GM23248 (cell line): ENCODE data around the gene FAM76A. TPM values are rescaled to one million over a fixed set of nuclear protein-coding genes. Genes with fewer than 3 reads are reported as not detected.
"Not testable (repeated sequence)": the region's sequence is repeated elsewhere in the genome, so short reads cannot be mapped to it uniquely, and the experiment has no call there.

Experiments used
- DNase-seq: peaks from one replicate; pipeline ENCODE4 v3.0.0-alpha.2; 2015
- H2AFZ ChIP-seq: fragments of 200-600 bp; sonication (generic); 2 replicates; pipeline ENCODE4 v1.6.1; 2016; ENCODE audit warnings: antibody characterized with exemption
- H3F3A ChIP-seq: fragments of 200-600 bp; sonication (generic); 2 replicates; pipeline ENCODE4 v1.6.1; 2016; ENCODE audit warnings: mild to moderate bottlenecking, antibody characterized with exemption, mixed run types; ENCODE audit not compliant: insufficient read depth
- H3K27ac ChIP-seq: fragments of 200-600 bp; sonication (generic); 2 replicates; pipeline ENCODE4 v1.5.1; 2016; ENCODE audit warnings: mild to moderate bottlenecking
- H3K27me3 ChIP-seq: fragments of 200-600 bp; sonication (generic); replicated peaks from 2 replicates; pipeline ENCODE4 v1.6.1; 2016; ENCODE audit warnings: mild to moderate bottlenecking; ENCODE audit not compliant: insufficient read depth
- H3K36me3 ChIP-seq: fragments of 200-600 bp; sonication (generic); 2 replicates; pipeline ENCODE4 v1.6.1; 2016; ENCODE audit warnings: low read depth, mild to moderate bottlenecking
- H3K4me1 ChIP-seq: fragments of 200-600 bp; sonication (generic); 2 replicates; pipeline ENCODE4 v1.6.1; 2016; ENCODE audit warnings: mild to moderate bottlenecking; ENCODE audit not compliant: insufficient read depth
- H3K4me2 ChIP-seq: fragments of 200-600 bp; sonication (generic); one replicate; pipeline ENCODE4 v1.6.1; 2016; ENCODE audit warnings: mild to moderate bottlenecking; ENCODE audit not compliant: unreplicated experiment
- H3K4me3 ChIP-seq: fragments of 200-600 bp; sonication (generic); 2 replicates; pipeline ENCODE4 v1.5.1; 2016; ENCODE audit warnings: mild to moderate bottlenecking
- H3K79me2 ChIP-seq: fragments of 200-600 bp; sonication (generic); 2 replicates; pipeline ENCODE4 v1.6.1; 2016; ENCODE audit warnings: mild to moderate bottlenecking; ENCODE audit not compliant: insufficient read depth
- H3K9ac ChIP-seq: fragments of 200-600 bp; sonication (generic); 2 replicates; pipeline ENCODE4 v1.6.1; 2016; ENCODE audit warnings: mild to moderate bottlenecking
- H3K9me2 ChIP-seq: fragments of 200-600 bp; sonication (generic); 2 replicates; pipeline ENCODE4 v1.6.1; 2016; ENCODE audit warnings: mixed run types, mild to moderate bottlenecking, moderate library complexity; ENCODE audit not compliant: insufficient read depth
- H3K9me3 ChIP-seq: fragments of 200-600 bp; sonication (generic); one replicate; pipeline ENCODE4 v1.6.1; 2017; ENCODE audit warnings: low read depth
- H4K20me1 ChIP-seq: fragments of 200-600 bp; sonication (generic); 2 replicates; pipeline ENCODE4 v1.6.0; 2016; ENCODE audit not compliant: insufficient read depth
- EZH2 ChIP-seq: fragments of 200-600 bp; sonication (generic); IDR thresholded peaks from 2 replicates; pipeline ENCODE4 v1.6.1; 2018; ENCODE audit warnings: antibody characterized with exemption, mild to moderate bottlenecking; ENCODE audit not compliant: insufficient read depth, poor library complexity, severe bottlenecking
- EZH2phosphoT487 ChIP-seq: fragments of 200-600 bp; sonication (generic); IDR thresholded peaks from 2 replicates; pipeline ENCODE4 v1.6.1; 2018; ENCODE audit warnings: antibody characterized with exemption, moderate library complexity, mild to moderate bottlenecking, low read depth; ENCODE audit not compliant: insufficient read depth
- WGBS, 2 experiments: methylation state at CpG; one replicate each; pipeline ENCODE4 v1.1.6; 2015 to 2017; ENCODE audit warnings: low lambda C conversion rate in 2 of 2, low coverage in 1 of 2; ENCODE audit errors: missing lambda C conversion rate in 2 of 2; 5-methylcytosine and 5-hydroxymethylcytosine counted together
- in situ Hi-C: fragments of 300-500 bp; cut with MboI; formaldehyde crosslinking; loops from 2 replicates; pipeline ENCODE4 v1.15.0; 2020
- polyA plus RNA-seq: library from polyadenylated mRNA; unstranded; fragments of >200 nt; fragmentation: Nextera tagmentation; extraction: Ambion mirVana; gene quantifications from 2 replicates; pipeline ENCODE4 v1.2.1, GENCODE V29; 2016
- small RNA-seq: library from RNA; depleted of rRNA; stranded (forward); fragments of <200 nt; gene quantifications from one replicate; pipeline ENCODE3, GENCODE V24; 2014; ENCODE audit warnings: low read depth, low replicate concordance
- total RNA-seq: library from RNA; depleted of rRNA; stranded (reverse); fragments of >200 nt; shearing (Covaris generic); gene quantifications from 2 replicates; pipeline ENCODE4 v1.2.3, GENCODE V29; 2014; rRNA removed

FAM76A gene
- total and polyA plus RNA-seq, 2 experiments from 2014 or later, result 6.9 to 10.2 TPM

DNA sequence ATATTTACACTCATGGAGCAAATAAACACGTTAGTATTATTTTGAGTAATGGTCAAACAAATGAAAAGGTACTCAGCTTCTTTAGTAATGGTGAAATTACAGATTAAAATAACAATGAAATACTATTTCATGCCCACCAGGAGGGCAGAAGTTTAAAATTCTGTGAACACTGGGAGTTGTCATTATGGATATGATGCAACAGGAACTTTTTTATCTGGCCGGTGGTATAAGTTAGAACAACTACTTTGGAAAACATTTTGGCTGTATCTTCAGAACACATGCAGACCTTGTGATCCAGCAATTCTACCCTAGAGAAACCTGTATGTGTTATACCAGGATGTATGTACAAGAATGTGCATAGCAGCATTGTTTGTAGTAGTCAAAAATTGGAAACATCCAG lies 81.6 kb downstream of the FAM76A start:
- H3K9me3 ChIP-seq, result no peaks in the 10 kb centered on the region
- peak; percentile 30 for DNase-seq
- peaks cover 4% of the 10 kb centered on the region; the same call in 1 of the 2 replicates for H3K79me2 ChIP-seq
- no peaks in the 10 kb centered on the region for H3K4me1 ChIP-seq
- H4K20me1 ChIP-seq, result no peaks in the 10 kb centered on the region
- no peak overlapping the region for H2AFZ ChIP-seq
- H3K4me2 ChIP-seq, result no peak overlapping the region
- in situ Hi-C loops, result no loop called here
- no peak overlapping the region for H3K4me3 ChIP-seq
- 27 to 36% methylated on average over 2 of the region's 2 CpGs for WGBS, 2 experiments
- H3F3A ChIP-seq, result peaks cover 9% of the 10 kb centered on the region; the same call in 1 of the 2 replicates
- no peak overlapping the region for H3K27ac ChIP-seq
- TF ChIP-seq EZH2phosphoT487 (no peak), EZH2 (no peak)
- H3K36me3 ChIP-seq, result peaks cover 39% of the 10 kb centered on the region
- H3K9ac ChIP-seq, result no peak overlapping the region
- H3K9me2 ChIP-seq, result no peaks in the 10 kb centered on the region
- no peaks in the 10 kb centered on the region for H3K27me3 ChIP-seq

DNA sequence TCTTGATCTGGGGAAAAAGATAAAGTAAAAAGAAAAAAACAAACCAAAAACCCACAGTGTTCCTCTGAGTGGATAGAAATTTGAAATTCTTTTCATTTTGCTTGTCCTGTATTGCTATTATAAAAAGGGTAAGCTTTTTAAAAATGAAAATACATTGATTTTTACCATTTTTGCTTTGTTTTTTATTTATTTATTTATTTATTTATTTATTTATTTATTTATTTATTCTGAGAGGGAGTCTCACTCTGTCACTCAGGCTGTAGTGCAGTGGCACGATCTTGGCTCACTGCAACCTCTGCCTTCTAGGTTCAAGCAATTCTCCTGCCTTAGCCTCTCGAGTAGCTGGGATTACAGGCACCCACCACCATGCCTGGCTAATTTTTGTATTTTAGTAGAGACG lies 82.4 kb downstream of the FAM76A start:
- in situ Hi-C loops, result not testable (repeated sequence)

DNA sequence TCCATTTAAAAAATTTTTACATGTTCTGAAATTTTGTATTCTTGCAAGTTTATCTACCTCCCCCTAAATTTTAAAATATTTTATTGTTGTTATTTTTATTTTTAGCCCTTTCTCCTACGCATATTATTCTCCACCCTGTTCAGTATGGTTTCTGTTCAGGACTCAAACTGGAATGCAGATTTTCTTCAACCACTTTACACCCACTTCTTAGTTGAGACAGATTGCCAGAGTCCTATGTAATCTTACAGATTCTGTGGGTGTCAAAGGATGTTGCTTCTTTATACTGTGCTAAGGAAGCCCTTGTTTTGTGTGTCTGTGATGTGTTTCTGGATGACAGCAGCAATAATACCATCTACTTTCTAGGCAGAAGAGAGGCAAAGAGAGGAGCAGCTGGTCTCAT lies 84.1 kb downstream of the FAM76A start:
- Histone ChIP-seq H3K4me2 (no peak overlapping the region), H3F3A (no peaks in the 10 kb centered on the region), H3K27ac (no peak overlapping the region), H3K27me3 (no peaks in the 10 kb centered on the region), H4K20me1 (no peaks in the 10 kb centered on the region), H3K4me1 (no peaks in the 10 kb centered on the region), H3K4me3 (no peak overlapping the region), H3K9me2 (no peaks in the 10 kb centered on the region), H3K9me3 (no peaks in the 10 kb centered on the region), H3K36me3 (peaks cover 43% of the 10 kb centered on the region), H2AFZ (no peak overlapping the region), H3K79me2 (0 out of 2 replicates have a peak, but pooled peaks cover 4% of the 10 kb centered on the region), H3K9ac (no peak overlapping the region)
- DNase-seq, result no peak
- in situ Hi-C loops, result no loop called here
- no peak for TF ChIP-seq EZH2
- no peak for TF ChIP-seq EZH2phosphoT487
- 95% methylated on average over 1 of the region's 1 CpG for WGBS, 2 experiments

More for the DNA sequence above, 82.4 kb downstream of the FAM76A start:
- H2AFZ ChIP-seq, H3F3A ChIP-seq, H3K9ac ChIP-seq, H3K4me2 ChIP-seq, H3K4me1 ChIP-seq, DNase-seq, H4K20me1 ChIP-seq, H3K4me3 ChIP-seq, H3K79me2 ChIP-seq, H3K9me3 ChIP-seq, H3K9me2 ChIP-seq, H3K27ac ChIP-seq, H3K27me3 ChIP-seq: not testable (repeated sequence)
- WGBS, 2 experiments, result 95 to 98% methylated on average over 3 of the region's 3 CpGs
- peaks cover 36% of the 10 kb centered on the region for H3K36me3 ChIP-seq

DNA sequence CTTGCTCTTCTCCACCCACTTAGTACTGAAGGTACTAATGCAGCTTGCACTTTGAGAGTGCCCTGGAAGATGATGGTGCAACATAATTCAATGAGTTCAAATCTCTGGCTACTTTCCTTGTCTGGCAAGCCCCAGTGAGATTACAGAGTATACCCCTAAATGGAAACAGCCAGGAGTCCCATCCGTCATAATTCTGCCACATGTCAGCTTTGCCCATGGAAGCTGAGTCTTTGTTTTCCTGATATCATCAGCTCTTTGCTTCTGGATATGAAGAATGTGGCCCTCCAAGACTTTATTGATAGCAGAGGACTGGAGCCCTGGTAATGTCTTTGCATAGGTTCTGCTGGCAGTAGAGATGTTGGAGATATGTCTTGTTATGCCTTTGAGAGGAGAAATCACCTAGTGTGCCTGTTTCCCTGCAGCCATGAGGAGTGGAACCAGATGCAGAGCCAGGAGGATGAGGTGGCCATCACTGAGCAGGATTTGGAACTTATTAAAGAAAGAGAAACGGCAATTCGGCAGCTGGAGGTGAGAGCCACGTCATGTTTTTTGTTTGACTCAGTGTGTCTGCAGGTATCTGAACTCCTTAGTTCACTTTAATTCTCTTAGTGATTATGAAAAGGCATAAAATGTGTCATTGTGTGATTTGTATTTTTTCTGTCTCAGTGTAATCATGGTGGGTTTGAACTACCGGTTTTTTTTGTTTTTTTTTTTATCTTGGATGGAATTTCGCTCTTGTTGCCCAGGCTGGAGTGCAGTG lies 86.2 kb downstream of the FAM76A start:
- WGBS, 2 experiments, result 88 to 93% methylated on average over 6 of the region's 6 CpGs

More for the DNA sequence above, 86.2 kb downstream of the FAM76A start:
- Histone ChIP-seq H3K4me3 (no peak overlapping the region), H3K9ac (no peak overlapping the region), H3K4me2 (no peak overlapping the region), H3K9me2 (no peaks in the 10 kb centered on the region), H3F3A (0 out of 2 replicates have a peak, but pooled peaks cover 4% of the 10 kb centered on the region), H3K27ac (no peak overlapping the region), H4K20me1 (no peaks in the 10 kb centered on the region), H3K9me3 (no peaks in the 10 kb centered on the region), H3K27me3 (no peaks in the 10 kb centered on the region), H2AFZ (no peak overlapping the region), H3K79me2 (0 out of 2 replicates have a peak, but pooled peaks cover 4% of the 10 kb centered on the region), H3K4me1 (peaks cover 4% of the 10 kb centered on the region; the same call in 1 of the 2 replicates), H3K36me3 (peaks cover 27% of the 10 kb centered on the region)
- in situ Hi-C loops, result no loop called here
- DNase-seq, result no peak
- TF ChIP-seq EZH2 (no peak), EZH2phosphoT487 (no peak)

Small RNAs within 50 kb of the gene (small RNA-seq; reads per million reads assigned to genes)
- not detected for gene AL020997.2
- gene RNU6-424P, result not detected

Other genes starting within 250 kb of the FAM76A start
- 18.6 and 19.3 TPM in 2 replicates for gene WASF2, start 235.8 kb upstream of the FAM76A start, total RNA-seq
- gene WASF2, start 235.8 kb upstream of the FAM76A start, polyA plus RNA-seq, result 117 and 118 TPM in 2 replicates
- 5.3 and 5.8 TPM in 2 replicates for gene AHDC1, start 121.8 kb upstream of the FAM76A start, total RNA-seq
- gene AHDC1, start 121.8 kb upstream of the FAM76A start, polyA plus RNA-seq, result 3.9 and 4.5 TPM in 2 replicates
- not detected in 2 replicates for gene FGR, start 90.8 kb upstream of the FAM76A start, total RNA-seq
- not detected in 2 replicates for gene FGR, start 90.8 kb upstream of the FAM76A start, polyA plus RNA-seq
- 31.9 and 32.1 TPM in 2 replicates for gene IFI6, start 53.8 kb upstream of the FAM76A start, total RNA-seq
- gene IFI6, start 53.8 kb upstream of the FAM76A start, polyA plus RNA-seq, result 50.2 and 53.5 TPM in 2 replicates
- 86.7 and 97.1 TPM in 2 replicates for gene STX12, start 47.3 kb downstream of the FAM76A start, total RNA-seq
- 56.6 and 57.1 TPM in 2 replicates for gene STX12, start 47.3 kb downstream of the FAM76A start, polyA plus RNA-seq
- 36.4 and 48.3 TPM in 2 replicates for gene PPP1R8, start 104.8 kb downstream of the FAM76A start, total RNA-seq
- gene PPP1R8, start 104.8 kb downstream of the FAM76A start, polyA plus RNA-seq, result 7.4 and 7.7 TPM in 2 replicates
- gene THEMIS2, start 146.6 kb downstream of the FAM76A start, total RNA-seq, result 3.3 and 4.4 TPM in 2 replicates
- 4.5 and 4.7 TPM in 2 replicates for gene THEMIS2, start 146.6 kb downstream of the FAM76A start, polyA plus RNA-seq
- 32.0 and 39.1 TPM in 2 replicates for gene RPA2, start 188.6 kb downstream of the FAM76A start, total RNA-seq
- gene RPA2, start 188.6 kb downstream of the FAM76A start, polyA plus RNA-seq, result 42.7 and 46.5 TPM in 2 replicates
- gene SMPDL3B, start 209.0 kb downstream of the FAM76A start, total RNA-seq, result not detected in 2 replicates
- gene SMPDL3B, start 209.0 kb downstream of the FAM76A start, polyA plus RNA-seq, result not detected in 2 replicates
- gene XKR8, start 234.0 kb downstream of the FAM76A start, total RNA-seq, result 5.0 and 5.4 TPM in 2 replicates
- 8.9 and 10.0 TPM in 2 replicates for gene XKR8, start 234.0 kb downstream of the FAM76A start, polyA plus RNA-seq